GM12872 (cell line): Measurements from ENCODE around the gene GALNT1.

Source experiments
- TF ChIP-seq, protein P1 (sequence below): IDR thresholded peaks from 3 replicates; pipeline ENCODE4 v1.5.1; 2011; ENCODE audit warnings: low read depth, mild to moderate bottlenecking, low read length, moderate library complexity; ENCODE audit not compliant: insufficient read depth

The GALNT1 gene

DNA sequence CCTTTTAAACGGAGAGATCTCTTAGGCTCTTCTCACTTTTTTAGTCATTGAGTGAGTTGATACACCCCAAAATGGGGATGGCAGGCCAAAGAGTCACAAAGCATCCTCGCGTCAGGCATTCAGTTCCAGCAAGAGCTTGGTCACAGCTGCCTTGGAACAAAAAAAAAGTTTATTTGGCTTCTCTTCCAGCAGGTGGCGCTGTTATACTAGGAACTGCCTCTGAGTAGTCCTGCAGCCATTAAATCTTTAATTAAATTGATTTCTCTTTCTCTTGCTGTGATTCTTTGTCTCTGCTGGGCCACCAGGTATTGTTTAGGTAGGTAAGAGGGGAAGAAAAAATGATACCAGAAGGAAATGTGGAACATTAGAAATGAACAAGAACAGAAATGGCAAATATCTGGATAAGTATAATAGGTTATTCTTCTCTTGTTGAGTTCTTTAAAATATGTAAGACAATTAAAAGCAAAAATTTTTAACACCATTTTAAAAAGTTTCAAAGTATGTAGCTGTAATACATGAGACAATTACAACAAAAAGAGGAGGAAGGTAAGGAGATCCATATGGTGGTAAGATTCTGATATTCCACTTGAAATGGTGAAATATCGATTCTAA lies 175.1 kb downstream of the GALNT1 start:
- TF ChIP-seq, protein P1, sequence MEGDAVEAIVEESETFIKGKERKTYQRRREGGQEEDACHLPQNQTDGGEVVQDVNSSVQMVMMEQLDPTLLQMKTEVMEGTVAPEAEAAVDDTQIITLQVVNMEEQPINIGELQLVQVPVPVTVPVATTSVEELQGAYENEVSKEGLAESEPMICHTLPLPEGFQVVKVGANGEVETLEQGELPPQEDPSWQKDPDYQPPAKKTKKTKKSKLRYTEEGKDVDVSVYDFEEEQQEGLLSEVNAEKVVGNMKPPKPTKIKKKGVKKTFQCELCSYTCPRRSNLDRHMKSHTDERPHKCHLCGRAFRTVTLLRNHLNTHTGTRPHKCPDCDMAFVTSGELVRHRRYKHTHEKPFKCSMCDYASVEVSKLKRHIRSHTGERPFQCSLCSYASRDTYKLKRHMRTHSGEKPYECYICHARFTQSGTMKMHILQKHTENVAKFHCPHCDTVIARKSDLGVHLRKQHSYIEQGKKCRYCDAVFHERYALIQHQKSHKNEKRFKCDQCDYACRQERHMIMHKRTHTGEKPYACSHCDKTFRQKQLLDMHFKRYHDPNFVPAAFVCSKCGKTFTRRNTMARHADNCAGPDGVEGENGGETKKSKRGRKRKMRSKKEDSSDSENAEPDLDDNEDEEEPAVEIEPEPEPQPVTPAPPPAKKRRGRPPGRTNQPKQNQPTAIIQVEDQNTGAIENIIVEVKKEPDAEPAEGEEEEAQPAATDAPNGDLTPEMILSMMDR = peak; percentile 66
